Erythroblast (primary cell): Measurements from ENCODE around the gene CFH.

Source experiments
- GATA1 ChIP-seq: IDR thresholded peaks from 2 replicates; pipeline ENCODE4 v1.6.1; 2011; ENCODE audit warnings: low read depth, mild to moderate bottlenecking, control low read depth, low read length, moderate library complexity
- POLR2A ChIP-seq: IDR thresholded peaks from 2 replicates; pipeline ENCODE4 v1.6.1; 2011; ENCODE audit warnings: mild to moderate bottlenecking, low read length

- no peak for TF ChIP-seq POLR2A
- no peak for TF ChIP-seq GATA1
Observed at GRCh38 chr1:196655071-196655470, 3.2 kb downstream of the CFH start.
